ACC112 (cell line): ENCODE data around the gene KCNMA1.

ENCODE experiments used
- H2AFZ ChIP-seq: fragments of 200-600 bp; sonication (generic); one replicate; pipeline ENCODE4 v1.6.0; 2017; ENCODE audit warnings: antibody characterized with exemption, low read length; ENCODE audit not compliant: unreplicated experiment
- H3K27ac ChIP-seq: fragments of 200-600 bp; sonication (generic); 2 replicates; pipeline ENCODE4 v1.5.1; 2014; ENCODE audit warnings: low read depth, mild to moderate bottlenecking, antibody characterized with exemption, low read length, moderate library complexity
- H3K27me3 ChIP-seq: fragments of 200-600 bp; sonication (generic); 2 replicates; pipeline ENCODE4 v1.6.1; 2014; ENCODE audit warnings: mild to moderate bottlenecking, antibody characterized with exemption, low read length, moderate library complexity, mixed read lengths; ENCODE audit not compliant: insufficient read depth
- H3K36me3 ChIP-seq: fragments of 200-600 bp; sonication (generic); 2 replicates; pipeline ENCODE4 v1.6.1; 2016; ENCODE audit warnings: mild to moderate bottlenecking, antibody characterized with exemption, low read length, moderate library complexity, mixed read lengths; ENCODE audit not compliant: insufficient read depth
- H3K4me1 ChIP-seq: fragments of 200-600 bp; sonication (generic); one replicate; pipeline ENCODE4 v1.6.1; 2016; ENCODE audit warnings: low read length, mixed read lengths; ENCODE audit not compliant: insufficient read depth, unreplicated experiment, control insufficient read depth
- H3K4me3 ChIP-seq: fragments of 200-600 bp; sonication (generic); 2 replicates; pipeline ENCODE4 v1.5.1; 2014; ENCODE audit warnings: mild to moderate bottlenecking, low read depth, low read length
- H3K79me2 ChIP-seq: fragments of 200-600 bp; sonication (generic); one replicate; pipeline ENCODE4 v1.6.0; 2016; ENCODE audit warnings: low read length; ENCODE audit not compliant: control insufficient read depth, unreplicated experiment, insufficient read depth

Gene KCNMA1

DNA sequence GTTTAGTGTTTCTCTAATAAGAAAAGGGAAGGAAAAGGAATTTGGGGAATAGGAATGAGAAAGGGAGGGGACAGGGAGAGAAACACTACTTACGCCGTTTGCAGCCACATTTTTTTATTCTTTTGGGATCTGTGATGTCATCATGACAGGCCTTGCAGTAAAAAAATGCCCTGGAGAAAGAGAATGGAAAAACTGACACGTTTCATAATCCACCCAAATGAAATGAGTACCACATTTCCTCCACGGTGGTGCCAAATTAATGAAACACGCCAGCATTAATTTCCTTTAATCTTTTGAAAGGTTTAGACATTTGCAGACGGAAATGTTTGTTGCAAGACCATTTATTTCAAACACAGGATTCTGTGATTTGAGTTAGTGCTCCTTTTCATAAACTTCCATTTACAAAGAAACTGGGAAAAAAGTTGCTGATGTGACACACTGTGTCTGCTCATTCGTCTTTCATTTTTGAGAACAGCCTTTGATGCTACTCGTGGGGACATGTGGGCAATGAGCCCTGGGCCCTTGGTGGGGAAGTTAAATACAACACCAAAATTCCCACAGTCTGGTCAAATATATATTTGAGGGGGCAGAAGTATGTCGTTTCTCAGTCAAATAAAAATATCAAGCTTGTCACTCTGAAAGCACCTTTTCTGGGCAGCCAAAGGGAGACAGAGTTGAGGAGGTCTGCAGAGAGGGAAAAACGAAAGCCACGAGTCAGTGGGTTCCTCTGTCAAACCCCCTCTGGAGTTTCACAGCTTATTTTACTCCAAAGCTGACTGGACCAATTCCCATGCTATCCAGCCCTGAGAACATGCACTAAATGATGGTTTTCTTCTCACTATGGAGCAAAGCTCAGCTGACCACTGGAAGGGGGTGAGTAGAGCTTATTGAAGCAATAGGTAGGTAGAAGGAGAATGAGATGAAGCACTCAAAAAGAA lies 625.5 kb downstream of the KCNMA1 start:
- Histone ChIP-seq H3K27me3 (no peaks in the 10 kb centered on the region), H3K79me2 (no peaks in the 10 kb centered on the region), H3K4me3 (no peak overlapping the region), H2AFZ (no peak overlapping the region), H3K36me3 (0 out of 2 replicates have a peak, but pooled peaks cover 2% of the 10 kb centered on the region), H3K4me1 (peaks cover 10% of the 10 kb centered on the region), H3K27ac (no peak overlapping the region)

DNA sequence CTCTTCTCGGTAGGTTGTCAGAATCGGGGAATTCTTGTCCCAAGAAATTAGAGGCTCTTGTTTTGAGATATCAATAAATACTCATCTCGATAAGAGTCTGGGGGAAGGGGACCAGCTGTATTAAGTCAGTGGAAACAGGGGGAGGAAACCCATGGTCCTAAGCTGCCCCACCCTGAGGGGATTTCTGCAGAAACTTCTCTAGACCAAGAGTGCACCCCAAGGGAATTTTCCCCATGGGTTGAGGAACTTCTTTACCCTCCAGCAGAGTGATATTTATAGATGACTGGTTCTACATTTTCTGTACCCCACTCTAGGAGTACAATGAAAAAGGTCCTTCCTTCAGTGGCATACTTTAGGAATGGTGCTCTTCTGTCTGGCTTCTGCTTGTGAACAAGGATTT lies 627.2 kb downstream of the KCNMA1 start:
- Histone ChIP-seq H3K36me3 (0 out of 2 replicates have a peak, but pooled peaks cover 8% of the 10 kb centered on the region), H3K27ac (no peak overlapping the region), H3K4me3 (no peak overlapping the region), H3K79me2 (no peaks in the 10 kb centered on the region), H3K27me3 (no peaks in the 10 kb centered on the region), H3K4me1 (peaks cover 4% of the 10 kb centered on the region), H2AFZ (no peak overlapping the region)

- no peak overlapping the region for H3K4me3 ChIP-seq
Observed at GRCh38 chr10:77007834-77008233, 629.8 kb downstream of the KCNMA1 start.

DNA sequence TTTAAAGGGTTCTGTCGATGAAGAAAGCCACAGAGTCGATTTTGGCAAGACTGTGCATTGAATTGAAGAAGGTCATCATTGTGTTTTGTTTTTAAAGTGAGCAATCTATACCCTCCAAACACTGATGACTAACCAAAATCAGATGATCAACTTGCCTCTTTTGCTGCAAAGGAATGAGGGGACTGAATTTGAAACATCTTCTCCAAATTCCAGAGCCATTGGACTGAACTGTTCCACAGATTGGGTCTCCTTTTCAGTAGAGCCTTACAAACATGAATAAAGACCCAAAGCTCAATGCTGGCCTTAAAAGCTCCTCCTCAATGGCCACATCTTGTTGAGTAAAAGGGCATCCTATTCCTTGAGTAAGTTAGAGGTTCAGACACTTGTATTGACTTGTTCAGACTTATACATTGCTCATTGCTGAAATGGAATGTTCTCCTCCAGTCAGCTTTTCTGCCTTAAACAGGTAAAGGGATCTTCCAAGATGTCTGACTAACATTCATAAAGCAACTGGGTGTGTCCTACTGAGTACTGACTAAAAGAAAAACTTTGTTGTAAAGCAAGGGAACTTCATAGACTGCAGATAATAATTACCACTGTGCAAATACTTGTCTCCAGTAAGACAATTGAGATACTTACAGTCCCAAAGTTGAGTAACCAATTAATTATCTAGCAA lies 630.6 kb downstream of the KCNMA1 start:
- Histone ChIP-seq H3K79me2 (no peaks in the 10 kb centered on the region), H2AFZ (no peak overlapping the region), H3K36me3 (0 out of 2 replicates have a peak, but pooled peaks cover 8% of the 10 kb centered on the region), H3K4me1 (peaks cover 1% of the 10 kb centered on the region), H3K27me3 (no peaks in the 10 kb centered on the region), H3K27ac (no peak overlapping the region), H3K4me3 (no peak overlapping the region)

More at GRCh38 chr10:77007834-77008233, 629.8 kb downstream of the KCNMA1 start:
- Histone ChIP-seq H3K27me3 (no peaks in the 10 kb centered on the region), H3K27ac (no peak overlapping the region), H3K36me3 (0 out of 2 replicates have a peak, but pooled peaks cover 8% of the 10 kb centered on the region), H2AFZ (no peak overlapping the region), H3K4me1 (peaks cover 4% of the 10 kb centered on the region), H3K79me2 (no peaks in the 10 kb centered on the region)

GRCh38 chr10:77005871-77006270 lies 631.7 kb downstream of the KCNMA1 start:
- H3K27ac ChIP-seq: no peak overlapping the region
- H3K79me2 ChIP-seq: no peaks in the 10 kb centered on the region
- H3K27me3 ChIP-seq: no peaks in the 10 kb centered on the region
- 0 out of 2 replicates have a peak, but pooled peaks cover 8% of the 10 kb centered on the region for H3K36me3 ChIP-seq
- H2AFZ ChIP-seq: no peak overlapping the region
- no peaks in the 10 kb centered on the region for H3K4me1 ChIP-seq
- no peak overlapping the region for H3K4me3 ChIP-seq

DNA sequence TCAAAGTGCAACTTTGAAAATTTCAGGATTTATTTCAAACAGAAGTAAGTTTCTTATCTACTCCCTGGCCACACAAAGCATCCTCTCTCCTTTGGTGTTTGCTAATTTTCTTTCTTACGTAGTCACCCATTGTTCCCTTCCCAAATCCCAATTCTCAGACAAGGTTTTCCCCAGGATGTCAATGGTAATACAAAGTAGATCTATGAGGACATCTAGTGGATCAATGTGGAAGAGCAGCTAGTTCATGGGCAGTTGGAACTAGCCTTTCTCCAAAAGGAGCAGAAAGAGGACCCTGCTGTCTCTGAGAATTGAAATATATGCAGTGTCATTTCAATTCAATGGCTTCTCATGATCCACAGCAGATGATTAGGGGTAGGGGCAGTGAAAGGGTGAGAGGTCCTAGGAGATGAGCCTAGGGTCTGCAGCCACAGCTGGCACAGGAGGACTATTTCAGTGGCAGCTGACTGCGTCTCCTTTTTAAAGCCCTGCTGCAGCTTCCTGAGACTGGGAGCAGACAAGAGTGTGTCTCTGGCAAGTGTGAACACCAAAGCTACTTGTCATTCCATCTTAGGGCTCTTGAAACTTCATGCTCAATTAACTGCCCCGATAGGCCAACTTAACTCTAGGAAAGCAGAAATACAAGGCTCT lies 632.6 kb downstream of the KCNMA1 start:
- H3K4me3 ChIP-seq: no peak overlapping the region
- 0 out of 2 replicates have a peak, but pooled peaks cover 8% of the 10 kb centered on the region for H3K36me3 ChIP-seq
- no peaks in the 10 kb centered on the region for H3K27me3 ChIP-seq
- H3K27ac ChIP-seq: no peak overlapping the region
- no peak overlapping the region for H2AFZ ChIP-seq
- no peaks in the 10 kb centered on the region for H3K79me2 ChIP-seq
- H3K4me1 ChIP-seq: no peaks in the 10 kb centered on the region

GRCh38 chr10:77002872-77003271 lies 634.7 kb downstream of the KCNMA1 start:
- H3K27ac ChIP-seq: no peak overlapping the region
- H3K4me1 ChIP-seq: no peaks in the 10 kb centered on the region
- H3K27me3 ChIP-seq: no peaks in the 10 kb centered on the region
- H3K79me2 ChIP-seq: no peaks in the 10 kb centered on the region
- no peak overlapping the region for H3K4me3 ChIP-seq
- no peak overlapping the region for H2AFZ ChIP-seq
- H3K36me3 ChIP-seq: 0 out of 2 replicates have a peak, but pooled peaks cover 8% of the 10 kb centered on the region

- H3K79me2 ChIP-seq: no peaks in the 10 kb centered on the region
- H3K4me3 ChIP-seq: no peak overlapping the region
- no peak overlapping the region for H3K27ac ChIP-seq
- no peak overlapping the region for H2AFZ ChIP-seq
- H3K27me3 ChIP-seq: no peaks in the 10 kb centered on the region
- no peaks in the 10 kb centered on the region for H3K4me1 ChIP-seq
- H3K36me3 ChIP-seq: no peaks in the 10 kb centered on the region
Observed at GRCh38 chr10:77001206-77001605, 636.4 kb downstream of the KCNMA1 start.

GRCh38 chr10:76998451-76998850 lies 639.2 kb downstream of the KCNMA1 start:
- no peaks in the 10 kb centered on the region for H3K36me3 ChIP-seq
- no peak overlapping the region for H3K27ac ChIP-seq
- no peak overlapping the region for H3K4me3 ChIP-seq
- H3K27me3 ChIP-seq: no peaks in the 10 kb centered on the region
- H3K4me1 ChIP-seq: no peaks in the 10 kb centered on the region
- H2AFZ ChIP-seq: no peak overlapping the region
- no peaks in the 10 kb centered on the region for H3K79me2 ChIP-seq

DNA sequence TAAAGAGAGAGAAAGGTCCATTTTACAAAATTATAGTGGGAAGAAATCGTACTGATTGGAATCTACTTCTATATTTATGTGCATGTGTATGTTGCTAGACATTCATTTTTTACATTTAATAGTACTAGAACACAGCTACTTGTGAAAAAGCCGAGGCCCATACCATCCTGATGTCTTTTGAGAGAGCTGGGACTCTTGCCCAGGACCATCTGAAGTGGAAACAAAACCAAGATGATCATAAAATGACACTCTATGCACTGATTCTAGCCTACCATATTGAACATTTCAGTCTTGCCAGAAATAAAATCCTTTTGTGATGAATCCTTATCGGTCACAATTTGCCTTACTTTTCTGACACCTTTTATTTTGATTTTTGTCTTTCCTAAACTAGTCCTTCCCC lies 640.0 kb downstream of the KCNMA1 start:
- Histone ChIP-seq H3K36me3 (no peaks in the 10 kb centered on the region), H3K4me1 (no peaks in the 10 kb centered on the region), H2AFZ (no peak overlapping the region), H3K27ac (no peak overlapping the region), H3K79me2 (no peaks in the 10 kb centered on the region), H3K4me3 (no peak overlapping the region), H3K27me3 (no peaks in the 10 kb centered on the region)
